SH-SY5Y (cell line): ENCODE data around the gene PIK3R4.

ENCODE experiments used
- GATA2 ChIP-seq: IDR thresholded peaks from 2 replicates; pipeline ENCODE4 v1.6.1; 2011; ENCODE audit warnings: mild to moderate bottlenecking, low read depth, low read length
- GATA3 ChIP-seq: IDR thresholded peaks from 2 replicates; pipeline ENCODE4 v1.6.1; 2011; ENCODE audit warnings: low read depth, mild to moderate bottlenecking, low read length, moderate library complexity

DNA sequence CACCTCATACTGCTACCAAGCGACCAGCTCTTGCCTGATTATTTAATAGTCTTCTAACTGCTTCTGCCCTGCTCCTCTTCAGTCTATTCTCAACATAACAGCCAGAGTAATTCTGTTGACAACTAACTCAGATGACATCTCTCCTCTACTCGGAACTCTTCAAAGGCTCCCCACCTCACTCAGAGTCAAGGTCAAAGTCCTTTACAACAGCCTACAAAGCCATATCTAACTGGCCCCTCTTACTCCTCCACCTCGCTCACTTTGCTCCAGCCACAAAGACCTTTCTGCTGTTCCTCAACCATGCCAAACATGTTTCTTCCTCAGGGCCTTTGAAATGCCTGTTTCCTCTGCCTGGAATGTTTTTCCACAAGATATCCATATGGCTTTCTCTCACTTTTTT lies 43.6 kb downstream of the PIK3R4 start:
- TF ChIP-seq GATA2 (no peak), GATA3 (no peak)
